Measurements from ENCODE around the gene GRN. TPM values are rescaled to one million over a fixed set of nuclear protein-coding genes. Genes with fewer than 3 reads are reported as not detected.
A peak's percentile ranks its signal among the peaks of the same experiment; 100 is the strongest.

The GRN gene
- polyA plus RNA-seq, 2 of the 4 experiments (the other 2 are of a cell fraction) = 111 to 197 TPM

GRCh38 chr17:44349553-44350070, 4.5 kb downstream of the GRN start:
- CTCF ChIA-PET = interaction anchor here (0.6 to 17.9 kb wide), 27 partner anchors 8 to 311 kb away, joined by 3 to 327 read pairs (median 4); partner anchors contain the start of genes FAM171A2 and SLC25A39
- no peak for TF ChIP-seq SMC3 (IDR thresholded peaks at IDR 0.05)
- FAIRE-seq (no peak), DNase-seq (ENCODE audit: low read depth in 1 of 2, low spot score in 1 of 2) (no peak), ATAC-seq (no peak)
- no peaks in the 10 kb centered on the region for H3K9me3 ChIP-seq
- 93% methylated on average over 7 of the region's 12 CpGs for WGBS (ENCODE audit: missing lambda C conversion rate)
- POLR2A ChIA-PET = no interaction called here
- H3K4me1 ChIP-seq = peaks cover 6% of the 10 kb centered on the region
- no peak overlapping the region for H3K4me3 ChIP-seq
- H3K4me2 ChIP-seq = no peak overlapping the region
- no peak overlapping the region for H3K27ac ChIP-seq

GRCh38 chr17:44350733-44351226, 5.7 kb downstream of the GRN start:
- TF ChIP-seq CBX8 (IDR thresholded peaks at IDR 0.05) (no peak), SMC3 (IDR thresholded peaks at IDR 0.05) (peak; percentile 71), RAD21 (conservative IDR thresholded peaks at IDR 0.05 in 1 of 2, IDR thresholded peaks at IDR 0.05 in 1 of 2) (peak; percentile 75 to 85), CTCF (IDR thresholded peaks at IDR 0.05) (peak; percentile 81)
- Histone ChIP-seq H3K4me3 (no peak overlapping the region), H3K27ac (no peak overlapping the region), H3K4me1 (peaks cover 6% of the 10 kb centered on the region), H3K4me2 (no peak overlapping the region), H3K9me3 (no peaks in the 10 kb centered on the region)
- ATAC-seq (peak; percentile 78 to 92), DNase-seq (ENCODE audit: low read depth in 1 of 2, low spot score in 1 of 2) (peak; percentile 73 to 96), FAIRE-seq (peak; percentile 28)
- 35% methylated on average over 4 of the region's 6 CpGs for WGBS (ENCODE audit: missing lambda C conversion rate)
- POLR2A ChIA-PET = interaction anchor here (1.6 kb wide), 1 partner anchor 129 kb away, joined by 3 read pairs; no protein-coding TSS in a partner anchor
- CTCF ChIA-PET = interaction anchor here (0.5 to 17.9 kb wide), 44 partner anchors 9 to 585 kb away, joined by 3 to 327 read pairs (median 4); partner anchors contain the start of genes FAM171A2 and SLC25A39

- 90% methylated on average over 7 of the region's 8 CpGs for WGBS (ENCODE audit: missing lambda C conversion rate)
- ChIA-PET POLR2A (interaction anchor here (0.5 to 1.6 kb wide), 3 partner anchors 24 to 153 kb away, joined by 3 to 7 read pairs (median 3); no protein-coding TSS in a partner anchor), CTCF (interaction anchor here (0.6 to 17.9 kb wide), 30 partner anchors 10 to 286 kb away, joined by 3 to 327 read pairs (median 4); partner anchors contain the start of genes FAM171A2 and SLC25A39)
These were observed 6.4 kb downstream of the GRN start for GRCh38 chr17:44351464-44351863.

More at GRCh38 chr17:44351464-44351863, 6.4 kb downstream of the GRN start:
- DNase-seq (ENCODE audit: low read depth in 1 of 2, low spot score in 1 of 2) = no peak
- no peak for FAIRE-seq
- peak in 1 of 2 experiments; percentile 1; a peak in 1 of 6 replicates for ATAC-seq
- Histone ChIP-seq H3K9me3 (no peaks in the 10 kb centered on the region), H3K27ac (no peak overlapping the region), H3K4me2 (no peak overlapping the region), H3K4me1 (no peaks in the 10 kb centered on the region), H3K4me3 (no peak overlapping the region)
- TF ChIP-seq KDM1A (IDR thresholded peaks at IDR 0.05; ENCODE audit: low read depth) (no peak), FOXS1 (CRISPR knock-in tag; IDR thresholded peaks at IDR 0.05) (no peak), MAFK (IDR thresholded peaks at IDR 0.05; ENCODE audit: partially characterized antibody) (no peak), HEYL (CRISPR knock-in tag; IDR thresholded peaks at IDR 0.05) (no peak), POLR2A (IDR thresholded peaks at IDR 0.05; ENCODE audit: low read length) (no peak), CTCF (IDR thresholded peaks at IDR 0.05) (no peak), PHF8 (IDR thresholded peaks at IDR 0.05; ENCODE audit: borderline replicate concordance, low read depth) (no peak), PBX3 (IDR thresholded peaks at IDR 0.05) (no peak)

Data from A549 (cell line).